H1 (cell line): ENCODE data around the gene ALDH1A2.

ENCODE experiments used
- ATF3 ChIP-seq: IDR thresholded peaks from 2 replicates; pipeline ENCODE4 v1.6.1; 2011; ENCODE audit warnings: low read depth, mild to moderate bottlenecking, low read length; ENCODE audit not compliant: insufficient read depth
- BRCA1 ChIP-seq: IDR thresholded peaks from 2 replicates; pipeline ENCODE4 v1.6.1; 2012; ENCODE audit warnings: low read depth, low read length, improper control_type of control experiment
- E2F6 ChIP-seq: IDR thresholded peaks from 2 replicates; pipeline ENCODE4 v1.6.1; 2012; ENCODE audit warnings: inconsistent platforms
- FOSL1 ChIP-seq: IDR thresholded peaks from 2 replicates; pipeline ENCODE4 v1.6.1; 2011; ENCODE audit warnings: mild to moderate bottlenecking, low read depth, low read length, moderate library complexity; ENCODE audit not compliant: insufficient read depth
- MAFK ChIP-seq: IDR thresholded peaks from 2 replicates; pipeline ENCODE4 v1.6.1; 2012; ENCODE audit warnings: low read depth, mild to moderate bottlenecking, improper control_type of control experiment, low read length
- POLR2A ChIP-seq, 2 experiments: IDR thresholded peaks; 1 replicate in 1 of 2; 2 replicates in 1 of 2; pipeline ENCODE4 v1.6.1; 2011; ENCODE audit warnings: low read depth in 2 of 2, low read length in 2 of 2, mild to moderate bottlenecking in 2 of 2; ENCODE audit errors: control extremely low read depth in 1 of 2
- SP1 ChIP-seq: IDR thresholded peaks from 2 replicates; pipeline ENCODE4 v1.6.1; 2011; ENCODE audit warnings: low read depth, low read length
- SUZ12 ChIP-seq: fragments of 200-600 bp; sonication (generic); IDR thresholded peaks from 2 replicates; pipeline ENCODE4 v1.6.1; 2012; ENCODE audit warnings: mild to moderate bottlenecking, inconsistent platforms, low read length, moderate library complexity, mixed read lengths
- ZNF274 ChIP-seq: IDR thresholded peaks from 2 replicates; pipeline ENCODE4 v1.7.0; 2012; ENCODE audit warnings: low read length, borderline replicate concordance; ENCODE audit errors: extremely low read depth
- TF ChIP-seq, protein P1 (sequence below), 3 experiments: IDR thresholded peaks; 1 replicate in 2 of 3; 2 replicates in 1 of 3; pipeline versions ENCODE4 v1.5.1 to v1.6.1; 2011; ENCODE audit warnings: low read length in 3 of 3, mild to moderate bottlenecking in 3 of 3, inconsistent platforms in 2 of 3, low read depth in 1 of 3, moderate library complexity in 1 of 3; ENCODE audit not compliant: insufficient read depth in 1 of 3; ENCODE audit errors: control extremely low read depth in 1 of 3
- TF ChIP-seq, protein P2 (sequence below): IDR thresholded peaks from 2 replicates; pipeline ENCODE4 v1.6.1; 2012; ENCODE audit warnings: inconsistent platforms

DNA sequence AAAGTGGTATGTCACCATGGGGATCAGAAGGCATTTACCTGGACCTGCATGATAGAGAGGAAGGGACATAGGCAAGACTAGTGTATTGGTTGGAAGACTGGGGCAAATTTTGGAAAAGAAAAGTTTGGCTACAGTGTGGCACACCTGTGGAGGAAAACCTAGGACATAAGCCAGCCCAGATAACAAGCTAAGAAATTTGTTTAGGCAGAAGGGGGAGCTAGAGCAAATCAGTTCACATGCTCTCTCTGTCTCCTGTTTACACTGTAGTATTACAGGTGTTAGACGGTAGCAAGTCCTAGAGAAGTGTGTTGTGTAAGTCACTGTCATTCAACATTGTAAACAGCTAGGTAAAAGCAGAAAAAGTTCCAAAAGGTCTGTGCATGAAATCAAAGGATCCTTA lies 11.9 kb upstream of the ALDH1A2 start:
- TF ChIP-seq, protein P1, sequence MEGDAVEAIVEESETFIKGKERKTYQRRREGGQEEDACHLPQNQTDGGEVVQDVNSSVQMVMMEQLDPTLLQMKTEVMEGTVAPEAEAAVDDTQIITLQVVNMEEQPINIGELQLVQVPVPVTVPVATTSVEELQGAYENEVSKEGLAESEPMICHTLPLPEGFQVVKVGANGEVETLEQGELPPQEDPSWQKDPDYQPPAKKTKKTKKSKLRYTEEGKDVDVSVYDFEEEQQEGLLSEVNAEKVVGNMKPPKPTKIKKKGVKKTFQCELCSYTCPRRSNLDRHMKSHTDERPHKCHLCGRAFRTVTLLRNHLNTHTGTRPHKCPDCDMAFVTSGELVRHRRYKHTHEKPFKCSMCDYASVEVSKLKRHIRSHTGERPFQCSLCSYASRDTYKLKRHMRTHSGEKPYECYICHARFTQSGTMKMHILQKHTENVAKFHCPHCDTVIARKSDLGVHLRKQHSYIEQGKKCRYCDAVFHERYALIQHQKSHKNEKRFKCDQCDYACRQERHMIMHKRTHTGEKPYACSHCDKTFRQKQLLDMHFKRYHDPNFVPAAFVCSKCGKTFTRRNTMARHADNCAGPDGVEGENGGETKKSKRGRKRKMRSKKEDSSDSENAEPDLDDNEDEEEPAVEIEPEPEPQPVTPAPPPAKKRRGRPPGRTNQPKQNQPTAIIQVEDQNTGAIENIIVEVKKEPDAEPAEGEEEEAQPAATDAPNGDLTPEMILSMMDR (IDR thresholded peaks at IDR 0.05; ENCODE audit: control extremely low read depth in 1 of 3, insufficient read depth in 1 of 3, low read depth in 1 of 3, low read length in 3 of 3) = peak in 2 of 3 experiments; percentile 54 to 59; a peak in 2 of 4 replicates
- no peak for TF ChIP-seq FOSL1
- TF ChIP-seq ZNF274 = no peak
- TF ChIP-seq SUZ12 = no peak
- no peak for TF ChIP-seq BRCA1
- TF ChIP-seq MAFK = no peak
- TF ChIP-seq ATF3 = no peak
- TF ChIP-seq SP1 = no peak
- TF ChIP-seq, protein P2, sequence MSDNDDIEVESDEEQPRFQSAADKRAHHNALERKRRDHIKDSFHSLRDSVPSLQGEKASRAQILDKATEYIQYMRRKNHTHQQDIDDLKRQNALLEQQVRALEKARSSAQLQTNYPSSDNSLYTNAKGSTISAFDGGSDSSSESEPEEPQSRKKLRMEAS = no peak
- no peak for TF ChIP-seq E2F6
- no peak for TF ChIP-seq POLR2A (IDR thresholded peaks at IDR 0.05; ENCODE audit: control extremely low read depth in 1 of 2, low read depth in 2 of 2, low read length in 2 of 2)
